Epithelial cell of prostate (primary cell): ENCODE measurements around the gene RPGRIP1L.

Source experiments
- DNase-seq: peaks from one replicate; pipeline ENCODE4 v3.0.0-alpha.2; 2011; ENCODE audit warnings: low read depth, low spot score
- H3K27ac ChIP-seq: fragments of 450-650 bp; 2 replicates; pipeline ENCODE4 v1.5.1; 2017; ENCODE audit warnings: mild to moderate bottlenecking

RPGRIP1L gene

DNA sequence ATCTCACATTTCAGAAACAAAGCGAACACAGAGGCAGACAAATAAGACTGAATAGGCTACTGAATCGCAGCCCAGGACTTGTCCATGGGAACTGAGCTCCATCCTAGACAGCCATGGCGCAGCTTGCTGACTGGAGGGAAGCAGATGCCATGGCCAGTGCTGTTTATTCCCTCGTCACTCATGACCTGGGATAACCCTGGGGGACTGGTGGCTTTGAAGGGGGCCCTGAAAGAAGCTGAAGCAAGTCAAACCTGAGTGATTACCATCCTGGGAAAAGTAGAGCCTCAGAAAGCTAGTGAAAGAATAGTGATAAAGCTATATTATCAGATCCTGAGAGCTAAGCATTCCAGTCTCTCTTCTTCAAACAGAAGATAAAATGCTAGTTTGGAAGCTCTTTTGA lies 94.1 kb downstream of the RPGRIP1L start:
- DNase-seq: no peak
- no peak overlapping the region for H3K27ac ChIP-seq

DNA sequence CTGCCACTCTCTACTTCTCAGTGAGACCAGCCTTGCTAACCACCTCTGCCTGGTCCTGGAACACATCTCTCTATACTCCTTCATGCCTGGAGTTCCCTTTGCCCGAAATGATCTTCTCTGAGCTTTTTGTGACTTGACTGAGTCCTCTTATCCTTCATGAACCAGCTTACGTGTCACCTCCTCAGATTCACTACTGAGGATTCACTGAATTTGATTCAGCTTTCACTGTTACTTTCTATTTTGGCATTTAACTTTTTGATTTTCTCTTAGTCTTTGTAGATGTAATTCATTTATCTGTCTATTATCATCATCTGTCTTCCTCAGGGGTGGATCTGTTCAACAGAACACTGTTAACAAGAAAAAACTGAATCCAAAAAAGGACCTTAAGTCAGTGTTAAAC lies 95.6 kb downstream of the RPGRIP1L start:
- DNase-seq: no peak
- H3K27ac ChIP-seq: no peak overlapping the region

DNA sequence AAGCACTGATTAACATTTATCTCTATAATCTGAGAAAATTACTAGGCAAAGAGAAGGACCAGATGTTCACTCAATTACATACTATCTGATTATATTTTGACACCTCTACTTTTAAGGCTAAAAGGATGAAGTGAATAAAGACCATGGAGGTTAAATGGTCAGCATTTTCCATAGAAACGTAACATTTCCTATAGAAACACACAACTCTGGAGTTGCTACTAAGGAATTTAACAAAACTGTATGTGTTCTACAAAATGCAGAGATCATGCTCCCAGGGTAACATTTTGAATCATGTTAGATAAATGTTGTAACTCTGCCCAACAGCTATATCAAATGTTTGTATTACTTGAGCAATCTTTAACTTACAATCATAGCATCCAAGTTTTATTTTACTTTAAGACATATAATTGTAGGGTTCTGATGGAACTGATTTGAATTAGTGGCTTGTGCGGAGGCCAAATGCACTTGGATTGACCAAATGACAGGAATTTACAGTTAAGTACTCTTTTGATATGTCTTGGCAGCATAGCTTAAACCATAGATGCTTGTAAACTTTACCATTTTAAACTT lies 97.7 kb downstream of the RPGRIP1L start:
- no peak for DNase-seq
- no peak overlapping the region for H3K27ac ChIP-seq

DNA sequence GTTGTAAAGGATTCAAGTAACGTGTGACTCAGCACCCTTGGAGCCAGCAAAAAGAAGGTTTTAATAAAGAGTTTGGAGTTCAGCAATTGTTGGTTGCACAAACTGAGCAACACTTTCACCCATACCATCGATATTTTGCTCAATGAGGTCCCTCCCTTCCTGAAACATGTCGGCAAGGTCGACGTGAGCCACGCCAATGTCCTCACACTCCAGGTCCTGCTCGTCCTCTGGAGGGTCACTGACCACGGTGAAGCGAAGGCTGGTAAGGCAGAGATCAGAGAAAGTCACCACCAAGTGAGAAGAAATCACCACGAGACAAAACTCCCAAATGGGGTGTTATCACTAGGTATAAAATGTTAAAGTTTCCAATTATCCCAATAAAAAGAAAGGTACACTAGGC lies 98.3 kb downstream of the RPGRIP1L start:
- H3K27ac ChIP-seq: no peak overlapping the region
- DNase-seq: no peak

DNA sequence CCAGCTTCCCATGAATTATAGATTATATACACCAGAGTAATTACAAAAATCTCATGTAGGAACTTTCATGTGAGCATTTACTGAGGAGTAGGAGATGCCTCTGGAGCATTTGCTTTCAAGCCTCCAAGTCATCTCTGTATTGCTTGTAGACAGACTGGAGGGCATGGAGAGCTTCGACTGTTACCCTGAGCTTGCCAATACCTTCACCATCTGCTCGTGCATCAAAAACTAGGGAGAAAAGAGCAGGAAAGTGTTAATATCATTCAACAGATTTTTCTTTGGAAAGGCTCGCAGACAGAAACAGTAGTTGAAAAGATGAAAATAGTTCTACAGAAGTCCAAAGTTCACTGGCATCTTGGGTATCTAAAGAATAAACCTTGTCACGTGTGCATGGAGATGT lies 101.7 kb downstream of the RPGRIP1L start:
- no peak for DNase-seq
- no peak overlapping the region for H3K27ac ChIP-seq

DNA sequence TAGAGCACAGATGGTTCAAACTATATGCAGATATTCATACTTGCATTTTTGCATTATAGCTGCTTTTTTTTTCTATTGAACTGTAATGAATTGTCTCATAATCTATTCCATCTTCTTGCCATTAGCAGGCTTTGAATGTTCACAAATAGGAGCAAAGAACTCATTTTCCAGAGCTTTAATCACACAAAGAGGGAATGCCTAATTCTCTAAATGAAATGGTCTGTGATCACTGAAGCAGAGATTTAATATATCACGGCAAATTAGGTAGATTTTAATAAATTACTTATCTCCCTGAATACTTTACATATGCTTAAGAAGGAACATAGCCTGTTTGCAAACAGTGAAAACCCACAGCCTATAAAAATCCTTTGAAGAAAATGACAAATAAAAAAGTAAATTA lies 103.0 kb downstream of the RPGRIP1L start:
- DNase-seq: no peak
- no peak overlapping the region for H3K27ac ChIP-seq

DNA sequence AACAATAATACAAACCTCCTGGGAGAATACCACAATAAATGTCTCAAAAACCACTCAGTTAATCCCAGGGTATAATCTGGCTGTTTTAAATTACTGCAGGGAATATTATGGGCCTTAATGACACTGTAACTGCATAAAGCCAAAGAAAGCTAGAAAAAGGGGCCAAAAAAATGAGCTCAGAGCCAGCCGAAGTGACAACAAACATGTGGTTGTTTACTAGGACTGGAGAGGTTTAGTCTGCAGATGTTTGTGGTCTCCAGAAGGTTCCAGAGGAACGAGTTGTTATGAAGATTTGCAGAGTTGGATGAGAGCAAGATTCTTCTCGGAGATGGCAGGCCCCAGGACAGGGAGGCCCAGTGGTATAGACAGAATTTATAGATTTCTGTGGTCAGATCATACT lies 103.5 kb downstream of the RPGRIP1L start:
- DNase-seq: no peak
- no peak overlapping the region for H3K27ac ChIP-seq

DNA sequence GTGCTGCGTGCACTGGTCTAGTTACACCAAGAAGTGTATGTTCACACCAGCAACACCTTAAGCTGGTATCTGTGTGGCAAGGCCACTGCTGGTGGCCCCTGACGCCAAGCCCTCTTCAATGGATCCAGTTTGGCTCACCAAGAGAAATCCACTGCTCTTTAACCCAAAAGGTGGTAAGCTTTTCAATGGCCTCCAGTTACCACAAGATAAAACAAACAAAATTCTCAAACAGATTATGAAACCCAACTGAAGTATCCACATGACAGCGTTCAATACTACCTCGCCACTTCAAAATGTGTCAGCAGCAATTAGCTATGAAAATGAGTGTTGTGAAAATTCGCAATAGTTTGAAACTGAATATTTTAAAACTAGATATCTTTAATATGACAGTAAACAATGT lies 104.1 kb downstream of the RPGRIP1L start:
- no peak for DNase-seq
- no peak overlapping the region for H3K27ac ChIP-seq

DNA sequence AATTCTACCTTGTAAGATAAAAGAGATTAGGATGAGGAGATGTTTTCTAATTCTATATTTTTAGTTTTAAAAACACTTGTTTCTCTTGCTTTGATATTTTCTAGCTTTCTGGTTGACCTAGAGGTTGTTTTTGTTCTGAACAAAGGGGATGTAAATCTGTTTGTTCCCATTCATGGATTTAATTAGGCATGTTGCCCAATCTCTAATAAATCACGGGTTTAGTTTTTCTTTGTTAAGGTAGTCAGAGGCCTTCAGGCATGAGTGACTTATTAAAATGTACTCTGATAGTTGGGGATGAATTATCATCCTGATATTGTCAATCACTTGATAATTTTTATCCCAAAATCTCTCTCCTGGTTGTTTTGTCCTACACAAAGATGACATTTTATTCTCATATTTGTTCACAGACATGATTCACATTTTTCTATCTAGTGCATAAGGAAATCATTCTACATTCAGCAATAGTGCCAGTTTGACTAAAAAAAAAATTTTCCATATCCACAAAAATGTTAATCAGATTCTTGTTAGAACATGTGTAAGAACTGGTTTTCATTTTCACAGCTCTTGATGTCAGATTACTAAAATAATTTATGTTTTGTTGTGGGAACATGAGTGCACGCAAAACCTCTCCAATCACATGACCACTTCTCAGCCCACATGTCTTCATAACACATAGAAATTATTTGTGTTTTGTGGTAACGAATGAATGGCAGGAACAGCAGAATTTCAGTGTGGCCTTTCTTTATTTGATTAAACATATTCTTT lies 105.0 kb downstream of the RPGRIP1L start:
- no peak for DNase-seq
- no peak overlapping the region for H3K27ac ChIP-seq

DNA sequence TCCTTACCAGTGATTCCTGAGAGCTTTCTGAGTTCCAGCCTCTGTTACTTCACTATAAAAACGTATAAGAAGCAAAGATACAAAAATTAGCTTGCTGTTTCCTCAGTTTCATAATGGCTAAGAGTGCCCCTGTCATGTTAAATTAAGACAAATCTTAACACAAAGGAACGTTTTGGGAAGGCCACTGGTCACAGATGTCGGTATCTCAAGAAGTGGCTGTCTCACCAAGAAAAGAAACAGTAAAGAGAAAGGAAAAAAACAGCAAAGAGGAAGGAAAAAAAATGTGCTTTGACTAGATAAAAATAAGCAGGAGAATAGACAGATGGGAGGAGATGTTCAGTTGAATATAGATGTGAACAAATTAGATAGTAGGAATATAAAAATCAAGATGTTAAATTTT lies 105.9 kb downstream of the RPGRIP1L start:
- DNase-seq: no peak
- no peak overlapping the region for H3K27ac ChIP-seq

DNA sequence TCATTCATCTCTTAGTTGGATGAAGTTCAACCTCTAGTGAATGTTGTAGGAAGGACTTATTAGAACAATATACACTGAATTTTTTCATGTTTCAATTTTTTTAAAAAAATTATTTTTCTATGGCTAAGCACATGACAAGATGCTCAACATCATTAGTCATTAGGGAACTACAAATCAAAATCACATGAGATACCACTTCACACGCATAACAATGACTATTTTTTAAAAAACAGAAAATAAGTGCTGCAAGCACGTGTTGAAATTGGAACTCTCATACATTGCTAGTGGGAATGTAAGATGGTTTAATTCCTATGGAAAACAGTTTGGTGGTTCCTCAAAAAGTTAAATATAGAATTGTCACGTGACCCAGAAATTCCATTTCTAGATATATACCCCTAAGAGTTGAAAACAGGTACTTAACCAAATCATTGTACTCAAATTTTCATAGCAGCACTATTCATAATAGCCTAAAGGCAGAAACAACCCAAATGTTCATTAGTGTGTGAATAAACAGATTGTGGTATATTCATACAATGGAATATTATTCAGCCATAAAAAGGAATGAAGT lies 115.5 kb downstream of the RPGRIP1L start:
- no peak overlapping the region for H3K27ac ChIP-seq
- no peak for DNase-seq

DNA sequence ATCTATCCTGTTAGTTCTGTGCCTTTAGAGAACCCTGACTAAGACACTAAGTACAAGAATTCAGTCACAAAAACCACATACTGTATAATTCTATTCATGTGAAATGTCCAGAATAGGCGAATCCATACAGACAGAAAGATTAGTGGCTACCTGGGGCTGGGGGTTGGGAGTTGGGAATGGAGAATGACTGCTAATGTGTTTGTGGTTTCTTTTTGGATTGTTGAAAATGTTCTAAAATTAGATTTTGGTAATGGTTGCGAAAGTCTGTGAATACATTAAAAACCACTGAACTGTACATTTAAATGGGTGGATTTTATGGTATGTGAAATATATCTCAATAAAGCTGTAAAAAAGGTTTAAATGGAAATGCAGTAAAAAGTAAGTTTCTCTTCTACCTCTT lies 120.3 kb downstream of the RPGRIP1L start:
- no peak for DNase-seq
- no peak overlapping the region for H3K27ac ChIP-seq

DNA sequence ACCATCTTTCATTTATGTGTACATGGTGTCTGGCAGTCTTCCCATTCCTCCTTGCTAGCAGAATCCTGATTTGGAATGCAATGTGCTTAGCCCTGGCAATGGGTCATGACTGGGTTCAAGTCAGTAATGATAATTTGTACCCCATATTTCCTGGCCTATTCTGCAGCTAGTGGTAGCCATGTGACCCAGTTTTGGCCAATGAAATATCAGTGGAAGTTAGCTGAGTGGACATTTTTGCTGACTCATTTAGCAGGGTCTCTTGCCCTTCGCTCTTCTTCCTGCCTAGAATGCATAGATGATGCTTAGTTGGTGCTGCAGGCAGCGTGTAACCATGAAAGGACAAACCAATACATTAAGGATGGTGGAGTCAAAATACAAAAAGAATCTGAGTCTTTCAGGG lies 121.9 kb downstream of the RPGRIP1L start:
- DNase-seq: no peak
- no peak overlapping the region for H3K27ac ChIP-seq

DNA sequence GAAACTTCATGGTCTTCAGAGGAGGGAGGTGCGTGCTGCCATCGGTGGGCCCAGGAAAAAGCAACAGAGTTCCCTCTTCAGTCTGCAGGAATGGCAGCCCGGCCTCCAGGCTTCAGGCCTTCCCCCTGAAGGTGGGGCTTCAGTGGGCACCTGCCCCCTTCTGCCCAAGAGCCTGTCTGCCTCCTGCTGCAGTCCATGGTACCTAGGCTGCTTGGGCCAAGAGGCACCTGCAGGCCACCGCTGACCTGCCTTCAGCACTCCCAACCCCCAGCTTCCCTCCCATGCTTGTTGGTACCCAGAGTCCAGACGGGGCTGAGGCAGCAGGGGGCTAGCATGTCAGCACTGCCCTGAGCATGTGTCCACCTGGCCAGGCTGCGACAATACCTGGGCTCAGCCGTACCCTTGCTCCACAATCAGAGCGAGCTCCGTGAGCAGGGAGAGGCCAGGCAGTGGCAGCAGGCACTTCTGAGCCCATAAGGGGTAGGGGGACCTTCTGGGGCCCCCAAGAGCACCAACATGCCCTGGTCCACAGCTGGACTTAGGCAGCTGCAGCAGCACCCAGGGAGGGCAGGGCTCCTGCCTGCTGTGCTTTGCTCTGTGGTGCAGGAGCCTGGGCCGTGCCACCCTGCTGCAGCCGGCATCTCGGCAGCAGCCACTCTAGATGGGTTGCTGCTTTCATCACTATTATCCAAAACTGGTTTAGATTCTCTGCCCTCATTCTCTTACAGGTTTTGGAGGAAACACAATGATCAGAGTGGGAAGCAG lies 123.4 kb downstream of the RPGRIP1L start:
- DNase-seq: no peak
- no peak overlapping the region for H3K27ac ChIP-seq

DNA sequence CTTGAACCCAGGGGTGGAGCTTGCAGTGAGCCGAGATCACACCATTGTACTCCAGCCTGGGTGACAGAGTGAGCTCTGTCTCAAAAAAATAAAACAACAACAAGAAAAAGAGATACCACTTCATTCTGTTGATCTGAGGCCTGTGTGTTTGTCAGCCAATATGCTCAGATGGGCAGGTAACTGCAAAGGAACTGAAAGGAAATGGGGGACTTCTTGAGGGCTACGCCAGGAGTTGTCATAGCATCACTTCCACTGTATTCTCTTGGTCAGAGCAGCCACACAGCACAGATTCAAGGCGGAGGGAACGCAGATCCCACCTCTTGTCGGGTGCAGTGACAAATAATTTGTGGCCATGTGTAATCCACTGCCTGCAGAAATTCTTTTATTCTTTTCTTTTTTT lies 126.8 kb downstream of the RPGRIP1L start:
- H3K27ac ChIP-seq: no peak overlapping the region
- DNase-seq: no peak

DNA sequence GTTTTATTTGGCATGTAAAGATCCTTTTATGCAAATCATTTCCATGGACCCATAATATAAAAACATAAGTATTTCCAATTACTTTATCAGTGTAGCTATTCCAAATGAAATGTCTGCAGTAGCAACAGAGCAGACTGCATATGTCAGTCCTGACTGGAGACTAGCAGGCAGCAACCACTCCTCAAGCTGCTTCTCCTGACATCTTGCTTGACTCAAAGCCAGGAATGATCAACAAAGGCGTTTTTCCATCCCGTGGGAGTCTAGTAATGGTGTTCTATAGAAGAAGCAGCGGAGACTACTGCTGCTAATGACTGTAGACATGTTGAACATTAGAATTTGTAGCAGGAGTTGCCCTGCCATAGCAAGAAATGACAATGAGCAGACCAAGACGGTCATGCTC lies 127.4 kb downstream of the RPGRIP1L start:
- no peak for DNase-seq
- H3K27ac ChIP-seq: no peak overlapping the region

DNA sequence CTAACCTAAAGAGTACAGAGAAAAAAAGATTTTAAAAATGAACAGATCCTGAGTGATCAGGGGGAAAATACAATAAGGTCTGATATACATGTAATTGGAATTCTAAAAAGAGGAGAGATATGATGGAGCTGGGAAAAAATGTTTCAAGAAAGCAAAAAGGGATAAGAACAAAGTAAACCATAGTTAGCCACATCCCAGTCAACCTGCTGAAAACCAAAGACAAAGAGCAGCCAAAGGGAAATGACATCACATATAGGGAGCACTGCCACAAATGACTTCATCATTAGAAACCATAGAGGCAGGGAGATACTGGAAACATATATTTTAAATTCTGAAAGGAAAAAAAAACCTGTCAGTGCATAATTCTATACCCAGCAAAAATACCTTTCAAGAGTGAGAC lies 131.9 kb downstream of the RPGRIP1L start:
- no peak for DNase-seq
- H3K27ac ChIP-seq: no peak overlapping the region

DNA sequence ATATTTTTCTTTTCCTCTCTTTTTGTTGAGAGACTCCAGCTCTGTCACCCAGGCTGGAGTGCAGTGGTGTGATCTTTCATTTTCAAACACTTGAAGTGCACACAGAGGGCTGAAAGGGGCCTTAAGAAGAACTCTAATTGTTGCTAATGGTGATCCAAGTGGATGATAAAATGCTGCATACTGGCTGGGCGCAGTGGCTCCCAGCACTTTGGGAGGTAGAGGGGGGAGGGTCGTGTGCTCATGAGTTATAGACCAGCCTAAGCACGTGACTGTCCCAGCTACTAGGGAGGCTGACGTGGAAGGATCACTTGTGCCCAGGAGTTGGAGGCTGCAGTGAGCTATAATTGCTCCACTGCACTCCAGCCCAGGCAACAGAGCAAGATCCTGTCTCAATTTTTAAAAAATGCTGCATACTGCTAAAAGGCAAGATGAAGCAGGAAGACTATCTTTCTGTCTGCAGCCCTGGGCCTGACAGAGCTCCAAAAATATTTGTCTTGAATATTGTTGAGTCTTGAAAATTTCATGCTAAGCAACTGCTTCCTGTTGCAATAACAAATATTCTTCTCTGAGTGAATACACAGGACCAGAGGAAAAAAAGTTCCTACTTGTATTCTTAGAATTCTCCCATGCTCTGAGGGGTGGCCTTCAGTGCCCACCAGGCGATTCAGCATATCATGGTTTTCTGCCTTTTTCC lies 137.0 kb downstream of the RPGRIP1L start:
- H3K27ac ChIP-seq: no peak overlapping the region
- DNase-seq: no peak

DNA sequence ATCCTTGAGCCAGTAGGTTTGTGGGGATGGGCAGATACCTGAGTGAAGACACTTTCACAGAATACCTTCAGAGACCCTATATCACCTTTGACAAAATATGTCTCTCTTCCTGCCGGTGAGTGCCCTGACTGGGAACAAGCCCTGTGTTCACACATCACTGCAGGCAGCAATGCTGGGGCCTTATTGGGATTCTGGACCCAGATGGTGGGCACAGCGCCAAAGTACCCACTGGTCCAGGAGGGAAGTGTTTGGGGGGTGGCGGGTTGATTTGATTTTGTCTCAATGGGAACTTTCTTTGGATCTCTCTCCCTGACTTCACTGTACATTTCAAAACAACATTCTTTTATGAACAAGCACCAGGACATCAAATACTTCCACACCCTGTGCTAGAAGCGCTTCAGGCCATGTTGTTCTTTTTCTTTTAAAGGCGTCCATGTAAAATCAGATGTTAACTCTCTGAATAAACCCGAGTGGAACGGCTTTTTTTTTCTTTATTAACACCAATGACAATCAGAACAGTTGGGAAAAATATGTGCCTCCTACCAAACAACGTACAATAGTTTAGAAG lies 138.3 kb downstream of the RPGRIP1L start:
- no peak overlapping the region for H3K27ac ChIP-seq
- DNase-seq: no peak

DNA sequence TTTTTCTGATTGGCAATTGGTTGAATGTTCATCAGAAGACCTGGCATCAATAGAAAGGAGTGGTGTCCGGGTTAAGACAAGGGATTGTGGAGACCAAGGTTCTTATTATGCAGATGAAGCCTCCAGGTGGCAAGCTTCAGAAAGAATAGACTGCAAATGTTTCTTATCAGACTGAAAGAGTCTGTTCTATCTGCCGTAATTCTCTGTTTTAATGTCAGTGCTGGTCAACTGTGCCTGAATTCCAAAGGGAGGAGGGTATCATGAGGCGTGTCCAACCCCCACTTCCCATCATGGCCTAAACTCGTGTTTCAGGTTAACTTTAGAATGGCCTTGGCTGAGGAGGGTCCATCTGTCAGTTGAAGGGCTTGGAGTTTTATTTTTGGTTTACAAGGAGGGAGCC lies 140.2 kb downstream of the RPGRIP1L start:
- no peak overlapping the region for H3K27ac ChIP-seq
- no peak for DNase-seq
